ENCODE data around the gene SCG3. TPM values are rescaled to one million over a fixed set of nuclear protein-coding genes. Genes with fewer than 3 reads are reported as not detected.

SCG3 gene
- polyA plus RNA-seq, 1 of the 3 experiments (the other 2 are of a cell fraction) = 0.16 TPM

- H3K79me2 ChIP-seq (ENCODE audit: insufficient read depth) = peaks cover 27% of the 10 kb centered on the region; the same call in 1 of the 2 replicates
- POLR2A ChIA-PET = no interaction called here
Observed at GRCh38 chr15:51755790-51756189, 74.5 kb downstream of the SCG3 start.

GRCh38 chr15:51756482-51756881, 75.2 kb downstream of the SCG3 start:
- Histone ChIP-seq H3K4me1 (ENCODE audit: control insufficient read depth in 1 of 2, insufficient read depth in 2 of 2, low read depth in 1 of 2, low read length in 1 of 2) (peaks cover 15 to 21% of the 10 kb centered on the region in 2 experiments), H3K36me3 (replicated peaks in 1 of 2; ENCODE audit: control insufficient read depth in 1 of 2, insufficient read depth in 2 of 2, low read length in 1 of 2) (no peaks in the 10 kb centered on the region), H4K20me1 (ENCODE audit: insufficient read depth) (peaks cover 5% of the 10 kb centered on the region; the same call in 1 of the 2 replicates), H3F3A (replicated peaks; ENCODE audit: insufficient read depth) (peaks cover 21% of the 10 kb centered on the region), H3K27me3 (ENCODE audit: insufficient read depth) (no peaks in the 10 kb centered on the region), H3K79me2 (ENCODE audit: insufficient read depth) (peaks cover 27% of the 10 kb centered on the region; the same call in 1 of the 2 replicates), H3K4me2 (no peak overlapping the region), H3K27ac (ENCODE audit: low read depth in 2 of 2, low read length in 1 of 2) (no peak overlapping the region), H3K4me3 (ENCODE audit: low read depth in 2 of 2, low read length in 1 of 2) (no peak overlapping the region), H3K9ac (no peak overlapping the region), H3K9me2 (no peaks in the 10 kb centered on the region), H3K9me3 (no peaks in the 10 kb centered on the region), H2AFZ (ENCODE audit: low read depth) (no peak overlapping the region)
- no peak for DNase-seq
- POLR2A ChIA-PET = interaction anchor here (1.5 kb wide), 1 partner anchor 19 kb away, joined by 4 read pairs; the partner anchor contains the start of gene LYSMD2
- WGBS (ENCODE audit: low lambda C conversion rate) = 92% methylated on average over 4 of the region's 4 CpGs
- TF ChIP-seq EP300 (IDR thresholded peaks at IDR 0.05; ENCODE audit: borderline replicate concordance in 1 of 2, low read depth in 1 of 2, low read length in 1 of 2) (no peak), SIN3A (IDR thresholded peaks at IDR 0.05; ENCODE audit: borderline replicate concordance, low read depth, low read length) (no peak), RCOR1 (IDR thresholded peaks at IDR 0.05; ENCODE audit: low read length) (no peak), USF2 (IDR thresholded peaks at IDR 0.05; ENCODE audit: borderline replicate concordance, low read depth, low read length) (no peak), MEF2A (IDR thresholded peaks at IDR 0.05; ENCODE audit: borderline replicate concordance, low read depth) (no peak), NRF1 (IDR thresholded peaks at IDR 0.05; ENCODE audit: low read depth, low read length) (no peak), REST (IDR thresholded peaks at IDR 0.05; ENCODE audit: low read depth, low read length) (no peak)
- CTCF ChIA-PET = interaction anchor here (0.6 to 5.4 kb wide), 7 partner anchors 9 to 378 kb away, joined by 3 to 51 read pairs (median 5); partner anchors contain the start of gene LYSMD2

More at GRCh38 chr15:51755790-51756189, 74.5 kb downstream of the SCG3 start:
- Histone ChIP-seq H4K20me1 (ENCODE audit: insufficient read depth) (peaks cover 5% of the 10 kb centered on the region; the same call in 1 of the 2 replicates), H3K9me3 (no peaks in the 10 kb centered on the region), H3K4me2 (no peak overlapping the region), H3K36me3 (replicated peaks in 1 of 2; ENCODE audit: control insufficient read depth in 1 of 2, insufficient read depth in 2 of 2, low read length in 1 of 2) (no peaks in the 10 kb centered on the region), H3K9me2 (no peaks in the 10 kb centered on the region), H3K9ac (no peak overlapping the region), H2AFZ (ENCODE audit: low read depth) (no peak overlapping the region), H3F3A (replicated peaks; ENCODE audit: insufficient read depth) (peaks cover 21% of the 10 kb centered on the region), H3K4me1 (ENCODE audit: control insufficient read depth in 1 of 2, insufficient read depth in 2 of 2, low read depth in 1 of 2, low read length in 1 of 2) (peaks cover 15 to 23% of the 10 kb centered on the region in 2 experiments), H3K4me3 (ENCODE audit: low read depth in 2 of 2, low read length in 1 of 2) (no peak overlapping the region), H3K27me3 (ENCODE audit: insufficient read depth) (no peaks in the 10 kb centered on the region), H3K27ac (ENCODE audit: low read depth in 2 of 2, low read length in 1 of 2) (no peak overlapping the region)
- TF ChIP-seq NFIC (IDR thresholded peaks at IDR 0.05; ENCODE audit: borderline replicate concordance) (no peak), FOXM1 (IDR thresholded peaks at IDR 0.05; ENCODE audit: low read depth) (no peak), YY1 (IDR thresholded peaks at IDR 0.05; ENCODE audit: low read depth) (no peak), EP300 (IDR thresholded peaks at IDR 0.05; ENCODE audit: borderline replicate concordance in 1 of 2, low read depth in 1 of 2, low read length in 1 of 2) (no peak)
- no peak for DNase-seq
- CTCF ChIA-PET = interaction anchor here (1.7 to 5.4 kb wide), 3 partner anchors 12 to 20 kb away, joined by 5 to 51 read pairs (median 17); partner anchors contain the start of gene LYSMD2
- WGBS (ENCODE audit: low lambda C conversion rate) = 84% methylated on average over 4 of the region's 4 CpGs
